ENCODE results near the gene ZSCAN4. TPM values are rescaled to one million over a fixed set of nuclear protein-coding genes. Genes with fewer than 3 reads are reported as not detected.

Gene ZSCAN4
- polyA plus RNA-seq, 2 of the 4 experiments (the other 2 are of a cell fraction), result 0.04 TPM; not detected in 1

GRCh38 chr19:57675881-57676280 lies 7.1 kb downstream of the ZSCAN4 start:
- ATAC-seq (no peak), FAIRE-seq (peak; percentile 39), DNase-seq (ENCODE audit: low read depth in 1 of 2, low spot score in 1 of 2) (no peak)
- 4% methylated on average over 2 of the region's 2 CpGs for WGBS (ENCODE audit: missing lambda C conversion rate)
- POLR2A ChIA-PET, result no interaction called here
- H3K9me3 ChIP-seq, result peaks cover 87% of the 10 kb centered on the region
- no peak overlapping the region for H3K4me2 ChIP-seq
- H3K4me3 ChIP-seq, result no peak overlapping the region
- CTCF ChIA-PET, result no interaction called here
- TF ChIP-seq RFX5 (IDR thresholded peaks at IDR 0.05), result no peak
- no peak for TF ChIP-seq HDAC2 (IDR thresholded peaks at IDR 0.05)
- TF ChIP-seq ZC3H11A (IDR thresholded peaks at IDR 0.05), result no peak
- no peak for TF ChIP-seq FOSB (CRISPR knock-in tag; IDR thresholded peaks at IDR 0.05)
- TF ChIP-seq HOXB5 (CRISPR knock-in tag; IDR thresholded peaks at IDR 0.05), result no peak
- TF ChIP-seq ZSCAN20 (CRISPR knock-in tag; IDR thresholded peaks at IDR 0.05), result no peak
- TF ChIP-seq NFE2L2 (conservative IDR thresholded peaks at IDR 0.05; ENCODE audit: low read length), result no peak
- no peak overlapping the region for H3K27ac ChIP-seq
- H3K4me1 ChIP-seq, result no peaks in the 10 kb centered on the region

DNA sequence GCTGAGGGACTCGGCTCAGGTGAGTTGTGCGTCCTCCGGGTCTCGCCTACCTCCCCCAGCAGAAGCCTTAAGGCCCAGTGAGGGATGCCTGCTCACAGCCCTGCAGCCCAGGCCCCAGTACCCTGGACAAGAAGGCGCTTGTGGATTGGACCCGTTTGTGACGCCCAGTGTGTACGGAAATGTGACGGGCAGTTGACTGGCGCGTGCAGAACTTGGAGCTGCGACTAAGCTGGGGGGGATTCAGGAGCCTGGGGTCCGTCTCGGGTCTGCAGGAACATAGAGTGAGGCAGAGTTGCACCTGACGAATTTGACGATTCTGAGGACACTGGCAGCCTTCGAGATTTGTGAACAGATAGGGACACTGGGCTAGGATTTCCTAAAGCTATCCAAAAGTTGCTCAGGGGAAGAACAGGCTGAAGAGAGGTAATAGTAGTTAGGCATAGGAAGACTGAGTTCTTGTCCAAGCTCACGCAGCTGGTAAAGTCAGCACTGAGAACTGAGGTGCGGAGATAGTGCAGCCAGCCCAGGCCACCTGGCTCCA lies 13.6 kb downstream of the ZSCAN4 start:
- peak overlapping the region; percentile 46 to 79; a peak in 5 of 6 replicates for H3K27ac ChIP-seq
- WGBS (ENCODE audit: missing lambda C conversion rate), result 23% methylated on average over 12 of the region's 19 CpGs
- H3K4me3 ChIP-seq, result peak overlapping the region; percentile 73
- H3K9me3 ChIP-seq, result peaks cover 96% of the 10 kb centered on the region
- peak overlapping the region; percentile 73 for H3K4me2 ChIP-seq
- TF ChIP-seq PHF8 (IDR thresholded peaks at IDR 0.05; ENCODE audit: borderline replicate concordance, low read depth) (0 out of 2 replicates have a peak, but pooled peaks have one; percentile 13), KDM1A (IDR thresholded peaks at IDR 0.05; ENCODE audit: low read depth) (0 out of 2 replicates have a peak, but pooled peaks have one; percentile 26), MAFK (IDR thresholded peaks at IDR 0.05; ENCODE audit: partially characterized antibody) (no peak), RFX5 (IDR thresholded peaks at IDR 0.05) (no peak)
- no peak for FAIRE-seq
- ChIA-PET CTCF (interaction anchor here (0.7 to 1.3 kb wide), 4 partner anchors 10 to 86 kb away, joined by 3 to 4 read pairs (median 4); no protein-coding TSS in a partner anchor), POLR2A (interaction anchor here (0.6 to 1.7 kb wide), 11 partner anchors 29 to 645 kb away, joined by 3 to 8 read pairs (median 5); partner anchors contain the start of genes ZNF134, ZNF274, ZNF543 and ZNF552)
- DNase-seq (ENCODE audit: low read depth in 1 of 2, low spot score in 1 of 2), result peak in 1 of 2 experiments; percentile 33
- peak in 1 of 2 experiments; percentile 9; a peak in 4 of 6 replicates for ATAC-seq
- no peaks in the 10 kb centered on the region for H3K4me1 ChIP-seq

GRCh38 chr19:57686727-57687126 lies 18.0 kb downstream of the ZSCAN4 start:
- ChIA-PET POLR2A (no interaction called here), CTCF (no interaction called here)
- Histone ChIP-seq H3K4me2 (no peak overlapping the region), H3K9me3 (peaks cover 98% of the 10 kb centered on the region), H3K27ac (no peak overlapping the region), H3K4me1 (no peaks in the 10 kb centered on the region), H3K4me3 (no peak overlapping the region)
- DNase-seq (ENCODE audit: low read depth in 1 of 2, low spot score in 1 of 2) (no peak), FAIRE-seq (no peak), ATAC-seq (no peak)
- WGBS (ENCODE audit: missing lambda C conversion rate), result 96% methylated on average over 3 of the region's 3 CpGs
- no peak for TF ChIP-seq JUN (IDR thresholded peaks at IDR 0.05)
- TF ChIP-seq FOSB (CRISPR knock-in tag; IDR thresholded peaks at IDR 0.05), result no peak
- no peak for TF ChIP-seq EHF (CRISPR knock-in tag; IDR thresholded peaks at IDR 0.05)
- no peak for TF ChIP-seq NFE2L2 (conservative IDR thresholded peaks at IDR 0.05; ENCODE audit: low read length)

DNA sequence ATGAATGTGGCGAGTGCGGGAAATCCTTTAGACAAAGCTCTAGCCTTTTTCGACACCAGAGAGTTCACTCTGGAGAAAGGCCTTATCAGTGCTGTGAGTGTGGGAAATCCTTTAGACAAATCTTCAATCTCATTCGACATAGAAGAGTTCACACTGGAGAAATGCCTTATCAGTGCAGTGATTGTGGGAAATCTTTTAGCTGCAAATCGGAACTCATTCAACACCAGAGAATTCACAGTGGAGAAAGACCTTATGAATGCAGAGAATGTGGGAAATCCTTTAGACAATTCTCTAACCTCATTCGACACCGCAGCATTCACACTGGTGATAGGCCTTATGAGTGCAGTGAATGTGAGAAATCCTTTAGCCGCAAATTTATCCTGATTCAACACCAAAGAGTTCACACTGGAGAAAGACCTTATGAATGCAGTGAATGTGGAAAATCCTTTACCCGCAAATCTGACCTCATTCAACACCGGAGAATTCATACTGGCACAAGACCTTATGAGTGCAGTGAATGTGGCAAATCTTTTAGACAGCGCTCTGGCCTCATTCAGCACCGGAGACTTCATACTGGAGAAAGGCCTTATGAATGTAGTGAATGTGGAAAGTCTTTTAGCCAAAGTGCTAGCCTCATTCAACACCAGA lies 18.8 kb downstream of the ZSCAN4 start:
- FAIRE-seq (no peak), DNase-seq (ENCODE audit: low read depth in 1 of 2, low spot score in 1 of 2) (peak in 1 of 2 experiments; percentile 25), ATAC-seq (no peak)
- CTCF ChIA-PET, result interaction anchor here (0.6 to 1.1 kb wide), 2 partner anchors 33 to 151 kb away, joined by 3 read pairs; no protein-coding TSS in a partner anchor
- Histone ChIP-seq H3K4me1 (no peaks in the 10 kb centered on the region), H3K4me3 (no peak overlapping the region), H3K4me2 (no peak overlapping the region), H3K9me3 (peaks cover 100% of the 10 kb centered on the region), H3K27ac (no peak overlapping the region)
- WGBS (ENCODE audit: missing lambda C conversion rate), result 96% methylated on average over 12 of the region's 12 CpGs
- POLR2A ChIA-PET, result no interaction called here
- TF ChIP-seq, protein P1, sequence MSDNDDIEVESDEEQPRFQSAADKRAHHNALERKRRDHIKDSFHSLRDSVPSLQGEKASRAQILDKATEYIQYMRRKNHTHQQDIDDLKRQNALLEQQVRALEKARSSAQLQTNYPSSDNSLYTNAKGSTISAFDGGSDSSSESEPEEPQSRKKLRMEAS (IDR thresholded peaks at IDR 0.05), result no peak
- TF ChIP-seq, protein P2, sequence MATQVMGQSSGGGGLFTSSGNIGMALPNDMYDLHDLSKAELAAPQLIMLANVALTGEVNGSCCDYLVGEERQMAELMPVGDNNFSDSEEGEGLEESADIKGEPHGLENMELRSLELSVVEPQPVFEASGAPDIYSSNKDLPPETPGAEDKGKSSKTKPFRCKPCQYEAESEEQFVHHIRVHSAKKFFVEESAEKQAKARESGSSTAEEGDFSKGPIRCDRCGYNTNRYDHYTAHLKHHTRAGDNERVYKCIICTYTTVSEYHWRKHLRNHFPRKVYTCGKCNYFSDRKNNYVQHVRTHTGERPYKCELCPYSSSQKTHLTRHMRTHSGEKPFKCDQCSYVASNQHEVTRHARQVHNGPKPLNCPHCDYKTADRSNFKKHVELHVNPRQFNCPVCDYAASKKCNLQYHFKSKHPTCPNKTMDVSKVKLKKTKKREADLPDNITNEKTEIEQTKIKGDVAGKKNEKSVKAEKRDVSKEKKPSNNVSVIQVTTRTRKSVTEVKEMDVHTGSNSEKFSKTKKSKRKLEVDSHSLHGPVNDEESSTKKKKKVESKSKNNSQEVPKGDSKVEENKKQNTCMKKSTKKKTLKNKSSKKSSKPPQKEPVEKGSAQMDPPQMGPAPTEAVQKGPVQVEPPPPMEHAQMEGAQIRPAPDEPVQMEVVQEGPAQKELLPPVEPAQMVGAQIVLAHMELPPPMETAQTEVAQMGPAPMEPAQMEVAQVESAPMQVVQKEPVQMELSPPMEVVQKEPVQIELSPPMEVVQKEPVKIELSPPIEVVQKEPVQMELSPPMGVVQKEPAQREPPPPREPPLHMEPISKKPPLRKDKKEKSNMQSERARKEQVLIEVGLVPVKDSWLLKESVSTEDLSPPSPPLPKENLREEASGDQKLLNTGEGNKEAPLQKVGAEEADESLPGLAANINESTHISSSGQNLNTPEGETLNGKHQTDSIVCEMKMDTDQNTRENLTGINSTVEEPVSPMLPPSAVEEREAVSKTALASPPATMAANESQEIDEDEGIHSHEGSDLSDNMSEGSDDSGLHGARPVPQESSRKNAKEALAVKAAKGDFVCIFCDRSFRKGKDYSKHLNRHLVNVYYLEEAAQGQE (IDR thresholded peaks at IDR 0.05), result no peak
- TF ChIP-seq HEYL (CRISPR knock-in tag; IDR thresholded peaks at IDR 0.05) (no peak), JUNB (IDR thresholded peaks at IDR 0.05) (no peak), EHMT2 (IDR thresholded peaks at IDR 0.05; ENCODE audit: low read depth) (no peak), PHF8 (IDR thresholded peaks at IDR 0.05; ENCODE audit: borderline replicate concordance, low read depth) (no peak), RAD21 (conservative IDR thresholded peaks at IDR 0.05 in 1 of 2, IDR thresholded peaks at IDR 0.05 in 1 of 2) (no peak), HOXB5 (CRISPR knock-in tag; IDR thresholded peaks at IDR 0.05) (no peak), SREBF2 (IDR thresholded peaks at IDR 0.05) (no peak), ATOH8 (CRISPR knock-in tag; IDR thresholded peaks at IDR 0.05; ENCODE audit: low read depth) (no peak), CBX8 (IDR thresholded peaks at IDR 0.05) (no peak), TP53 (CRISPR knock-in tag; IDR thresholded peaks at IDR 0.05) (no peak), CHD2 (IDR thresholded peaks at IDR 0.05; ENCODE audit: low read length, partially characterized antibody) (no peak), SMC3 (IDR thresholded peaks at IDR 0.05) (no peak), MAFK (IDR thresholded peaks at IDR 0.05; ENCODE audit: partially characterized antibody) (no peak)

Data from A549 (cell line).